GM18502 (cell line): ENCODE data around the gene VEGFA.

Experiments used
- ATAC-seq: cut with Tn5 transposase; IDR thresholded peaks from one replicate; pipeline ENCODE4 v1.9.1; 2021; ENCODE audit warnings: mild to moderate bottlenecking; ENCODE audit not compliant: unreplicated experiment, poor library complexity

Gene VEGFA

GRCh38 chr6:43781941-43782704, 12.1 kb downstream of the VEGFA start:
- no peak for ATAC-seq

- ATAC-seq = no peak
Measured at GRCh38 chr6:43782764-43783513, 12.9 kb downstream of the VEGFA start.

GRCh38 chr6:43784049-43784855, 14.2 kb downstream of the VEGFA start:
- ATAC-seq = no peak

GRCh38 chr6:43785220-43785752, 15.3 kb downstream of the VEGFA start:
- ATAC-seq = no peak

- no peak for ATAC-seq
Measured at GRCh38 chr6:43785904-43786303, 15.9 kb downstream of the VEGFA start.

GRCh38 chr6:43786664-43787329, 16.8 kb downstream of the VEGFA start:
- no peak for ATAC-seq

GRCh38 chr6:43788301-43788700, 18.3 kb downstream of the VEGFA start:
- ATAC-seq = no peak

- ATAC-seq = no peak
Measured at GRCh38 chr6:43789447-43789846, 19.4 kb downstream of the VEGFA start.

- no peak for ATAC-seq
Measured at GRCh38 chr6:43790031-43790430, 20.0 kb downstream of the VEGFA start.

- ATAC-seq = no peak
Measured at GRCh38 chr6:43791745-43792422, 21.9 kb downstream of the VEGFA start.

- no peak for ATAC-seq
Measured at GRCh38 chr6:43793154-43793874, 23.3 kb downstream of the VEGFA start.

GRCh38 chr6:43793875-43794242, 23.8 kb downstream of the VEGFA start:
- no peak for ATAC-seq

- no peak for ATAC-seq
Measured at GRCh38 chr6:43795421-43795820, 25.4 kb downstream of the VEGFA start.

- no peak for ATAC-seq
Measured at GRCh38 chr6:43796168-43796567, 26.2 kb downstream of the VEGFA start.

- ATAC-seq = no peak
Measured at GRCh38 chr6:43796903-43797890, 27.2 kb downstream of the VEGFA start.

GRCh38 chr6:43797919-43798318, 27.9 kb downstream of the VEGFA start:
- ATAC-seq = no peak

GRCh38 chr6:43798688-43799444, 28.9 kb downstream of the VEGFA start:
- ATAC-seq = no peak
